Cardiac septum (tissue), 1 donor: Measurements from ENCODE around the gene PIN1. TPM values are rescaled to one million over a fixed set of nuclear protein-coding genes. Genes with fewer than 3 reads are reported as not detected.
"Not testable (repeated sequence)": the region's sequence is repeated elsewhere in the genome, so short reads cannot be mapped to it uniquely, and the experiment has no call there.

Source experiments
- DNase-seq: peaks from one replicate; pipeline ENCODE4 v3.0.0-alpha.2; 2020; ENCODE audit warnings: low spot score
- intact Hi-C: fragments of 100-400 bp; cut with DNase I; formaldehyde crosslinking; loops from one replicate; pipeline ENCODE4 v1.14.0; 2022
- total RNA-seq: library from RNA; stranded (reverse); fragmentation: NEBNext Ultra II Directional; extraction: Animal tissue kit (Norgen Biotek cat#: 25700); gene quantifications from one replicate; pipeline ENCODE4 v1.2.1, GENCODE V29; 2021
- donor health status: DM: no; HTN: no; CAD: no.

The PIN1 gene
- total RNA-seq, 1 donor from 2014 or later = 93.5 TPM

- intact Hi-C loops = no loop called here
- no peak for DNase-seq
Measured at GRCh38 chr19:9808855-9809824, 26.0 kb upstream of the PIN1 start.

- DNase-seq = no peak
- intact Hi-C loops = no loop called here
Measured at GRCh38 chr19:9811139-9811538, 24.0 kb upstream of the PIN1 start.

- DNase-seq = no peak
- intact Hi-C loops = no loop called here
Measured at GRCh38 chr19:9818175-9818733, 16.9 kb upstream of the PIN1 start.

GRCh38 chr19:9818734-9819595 is 16.2 kb upstream of the PIN1 start, which contains the start of gene FBXL12:
Gene FBXL12 (minus strand): TSS chr19:9819079. CDS start chr19:9818813, 266 bp downstream.
- DNase-seq = peak; percentile 100
- intact Hi-C loops = loop anchor here (1.0 kb wide), 1 partner anchor 27 kb away; no protein-coding TSS in a partner anchor

GRCh38 chr19:9819596-9819909 is 15.6 kb upstream of the PIN1 start:
- DNase-seq = no peak
- intact Hi-C loops = loop anchor here (1.0 kb wide), 1 partner anchor 27 kb away; no protein-coding TSS in a partner anchor

GRCh38 chr19:9820034-9820433 is 15.1 kb upstream of the PIN1 start:
- intact Hi-C loops, DNase-seq: not testable (repeated sequence)

GRCh38 chr19:9823816-9824215 is 11.3 kb upstream of the PIN1 start:
- no peak for DNase-seq
- intact Hi-C loops = no loop called here

GRCh38 chr19:9827289-9828238 is 7.6 kb upstream of the PIN1 start, which contains the start of gene UBL5:
Gene UBL5 (plus strand): TSS chr19:9827918. CDS start chr19:9828338, 420 bp downstream.
- DNase-seq = peak; percentile 95
- intact Hi-C loops = no loop called here

GRCh38 chr19:9828551-9829063 is 6.5 kb upstream of the PIN1 start:
- intact Hi-C loops = no loop called here

GRCh38 chr19:9834307-9834725 is 802 bp upstream of the PIN1 start:
- intact Hi-C loops = no loop called here
- DNase-seq = no peak

More at GRCh38 chr19:9828551-9829063, 6.5 kb upstream of the PIN1 start:
- no peak for DNase-seq

- DNase-seq = no peak
Measured at GRCh38 chr19:9835507-9835949, 410 bp downstream of the PIN1 start.

GRCh38 chr19:9836021-9836420 is 903 bp downstream of the PIN1 start:
- intact Hi-C loops = no loop called here
- no peak for DNase-seq

More at GRCh38 chr19:9835507-9835949, 410 bp downstream of the PIN1 start:
- intact Hi-C loops = no loop called here

GRCh38 chr19:9838324-9838723 is 3.2 kb downstream of the PIN1 start:
- DNase-seq = no peak
- intact Hi-C loops = no loop called here

- no peak for DNase-seq
- intact Hi-C loops = no loop called here
Measured at GRCh38 chr19:9839415-9839814, 4.3 kb downstream of the PIN1 start.

- no peak for DNase-seq
- intact Hi-C loops = no loop called here
Measured at GRCh38 chr19:9842834-9843625, 7.9 kb downstream of the PIN1 start.

GRCh38 chr19:9843626-9844273 is 8.6 kb downstream of the PIN1 start:
- intact Hi-C loops, DNase-seq: not testable (repeated sequence)

- no peak for DNase-seq
- intact Hi-C loops = no loop called here
Measured at GRCh38 chr19:9847087-9847671, 12.1 kb downstream of the PIN1 start.
